ENCODE data around the gene CCL3. TPM values are rescaled to one million over a fixed set of nuclear protein-coding genes. Genes with fewer than 3 reads are reported as not detected.
"Not testable (repeated sequence)": the region's sequence is repeated elsewhere in the genome, so short reads cannot be mapped to it uniquely, and the experiment has no call there.

The CCL3 gene
- total RNA-seq (2014; rRNA removed; shearing (Covaris generic)): 0.46 TPM in 1 of 2 replicates, not detected in the other

DNA sequence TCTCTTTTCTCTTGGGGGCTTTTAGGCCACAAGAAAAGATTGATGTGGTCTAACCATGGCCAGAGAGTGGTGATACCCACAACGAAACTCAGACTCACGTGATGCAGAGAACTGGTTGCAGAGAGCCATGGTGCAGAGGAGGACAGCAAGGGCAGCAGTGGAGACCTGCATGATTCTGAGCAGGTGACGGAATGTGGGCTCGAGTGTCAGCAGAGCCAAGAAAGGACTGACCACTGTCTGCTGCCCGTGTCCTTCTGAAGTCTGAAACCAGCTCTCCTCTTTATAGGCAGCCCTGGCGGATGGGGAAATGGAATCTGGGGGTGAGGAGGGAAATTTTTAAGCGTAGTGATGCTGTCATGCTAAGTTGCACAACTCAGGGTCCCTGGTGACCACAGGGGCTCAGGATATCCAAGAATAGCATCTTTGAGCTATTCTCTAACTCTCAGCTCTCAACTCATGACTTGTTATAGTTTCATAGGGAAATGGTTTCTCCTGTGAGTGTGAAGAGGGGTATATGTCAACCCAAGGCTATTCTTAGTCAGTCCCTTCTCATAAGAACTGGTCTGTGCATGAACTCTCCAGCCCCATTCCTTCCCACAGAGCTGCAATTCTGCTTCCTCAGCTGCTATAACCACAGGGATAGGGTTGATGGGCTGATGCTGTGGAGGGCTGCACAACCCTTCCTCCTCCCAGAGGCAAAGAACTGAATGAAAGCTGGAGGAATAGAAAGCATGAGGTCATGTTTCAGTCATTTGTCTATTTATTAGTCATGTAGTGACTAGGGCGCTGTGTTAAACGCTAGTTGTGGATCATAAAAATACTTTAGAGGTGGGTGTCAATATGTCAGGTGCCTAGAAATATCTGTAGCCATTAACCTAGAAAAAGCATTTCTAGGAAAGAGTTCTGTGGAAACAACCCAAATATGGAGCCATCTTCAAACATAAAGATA lies at the start of gene CCL3:
CCL3 (minus strand) TSS at position 256 of the 949 bp plus-strand sequence; CDS start at position 171, 85 bp downstream.
- peak; percentile 22 for DNase-seq (ENCODE audit: low read depth)

DNA sequence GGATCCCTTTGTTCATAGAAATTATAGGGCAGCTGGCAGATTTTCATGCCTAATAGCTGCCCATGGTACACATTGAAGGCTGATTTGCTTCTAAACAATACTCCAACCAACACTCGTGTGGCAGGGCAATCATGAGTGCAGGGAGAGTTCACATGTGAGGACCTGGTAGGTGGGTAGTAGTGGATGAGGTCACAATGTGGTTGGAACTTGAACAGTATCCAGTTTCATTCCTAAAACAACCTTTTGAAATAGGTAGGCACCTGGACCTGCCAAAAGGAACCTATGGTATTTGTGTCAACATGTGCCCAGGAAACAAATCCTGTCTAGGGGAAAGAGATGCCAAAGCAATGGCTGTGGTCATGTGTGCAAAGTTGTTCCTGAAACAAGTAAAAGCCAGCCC lies 46.5 kb upstream of the CCL3 start:
- no peak for DNase-seq (ENCODE audit: low read depth)

DNA sequence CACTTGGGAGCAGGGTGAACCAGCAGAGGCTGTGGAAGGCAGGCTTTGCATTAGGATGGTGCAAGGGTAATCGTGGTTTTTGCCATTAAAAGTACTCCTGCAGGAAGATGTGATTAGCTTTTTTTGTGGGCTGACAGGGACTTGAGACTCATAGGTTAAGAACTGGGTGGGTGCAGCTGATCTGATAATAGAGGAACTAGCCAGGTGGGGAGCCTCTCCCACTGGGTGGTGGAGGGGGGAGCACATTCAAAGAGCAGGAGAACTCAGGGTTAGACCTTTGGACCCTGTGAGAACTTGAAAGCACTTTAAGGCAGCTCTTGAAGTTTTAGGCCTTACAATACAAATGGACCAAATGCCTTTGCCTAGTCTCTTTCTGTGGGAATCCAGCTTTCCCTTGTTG lies 46.1 kb upstream of the CCL3 start:
- DNase-seq (ENCODE audit: low read depth): no peak

DNA sequence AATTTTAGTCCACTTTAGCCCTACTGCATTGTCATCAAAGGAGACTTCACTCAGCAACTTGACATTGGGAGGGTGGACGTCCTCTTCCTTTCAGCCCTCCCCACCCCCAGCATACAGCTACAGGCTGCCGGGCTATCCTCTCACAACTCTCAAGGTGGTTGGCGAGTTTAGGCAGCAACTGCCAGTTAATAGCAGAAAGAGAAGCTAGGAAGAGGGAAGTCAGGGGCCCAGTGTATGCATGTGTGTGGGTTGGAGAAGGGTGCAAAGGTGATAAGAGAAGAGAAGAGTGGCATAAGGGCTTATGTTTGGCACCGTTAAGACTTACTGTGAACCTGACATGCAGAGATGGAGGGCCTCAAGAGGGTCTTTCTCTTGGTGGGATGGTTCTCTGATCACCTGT lies 45.5 kb upstream of the CCL3 start:
- DNase-seq (ENCODE audit: low read depth): no peak

DNA sequence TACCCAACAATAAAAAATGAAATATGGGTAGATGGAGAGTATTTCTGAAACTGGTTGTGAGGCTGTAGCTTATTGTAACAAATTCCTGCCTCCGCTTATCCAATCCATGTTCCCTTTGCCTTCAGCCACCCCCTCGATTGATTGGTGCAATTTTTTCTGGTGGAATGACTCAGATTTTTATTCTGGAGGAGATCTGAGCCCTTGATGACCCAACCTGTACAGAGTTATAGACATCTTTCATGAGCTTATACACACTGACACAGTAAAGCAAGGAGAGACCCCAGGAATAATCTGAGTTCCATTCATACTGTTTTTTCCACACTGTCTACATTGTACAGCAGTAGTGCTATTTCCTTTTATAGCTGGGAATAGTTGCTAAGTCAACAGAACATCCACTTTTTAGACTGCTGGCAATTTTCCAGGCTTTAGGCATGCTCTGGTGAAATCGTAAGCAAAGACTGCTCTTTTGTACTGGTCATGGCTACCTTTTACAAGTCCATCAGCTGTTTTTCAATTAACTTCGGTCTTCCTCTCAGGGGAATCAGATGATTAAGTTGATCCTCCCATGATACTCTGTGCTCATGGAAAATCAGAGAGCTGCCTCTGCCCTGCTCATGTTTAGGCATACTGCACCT lies 43.8 kb upstream of the CCL3 start:
- DNase-seq (ENCODE audit: low read depth): no peak

DNA sequence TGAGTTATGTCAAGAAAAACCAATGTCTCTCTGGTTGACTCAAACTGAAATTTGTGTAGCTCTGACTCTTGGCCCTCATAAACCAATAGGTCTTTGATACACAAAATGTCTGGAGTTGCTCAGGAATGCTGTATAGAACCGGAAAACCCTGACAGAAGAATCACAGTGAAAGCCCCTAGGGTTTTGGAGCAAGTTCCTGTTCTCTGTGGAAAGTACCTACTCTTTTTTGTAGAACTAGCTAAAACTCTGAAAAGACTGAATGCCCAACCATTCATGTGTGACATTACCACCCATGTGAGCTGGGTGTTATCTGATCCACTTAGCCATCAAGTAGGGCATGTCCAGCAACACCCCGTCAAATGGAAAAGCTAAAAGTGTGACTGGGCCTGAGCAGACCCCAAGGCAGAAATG lies 42.5 kb upstream of the CCL3 start:
- DNase-seq (ENCODE audit: low read depth): no peak

DNA sequence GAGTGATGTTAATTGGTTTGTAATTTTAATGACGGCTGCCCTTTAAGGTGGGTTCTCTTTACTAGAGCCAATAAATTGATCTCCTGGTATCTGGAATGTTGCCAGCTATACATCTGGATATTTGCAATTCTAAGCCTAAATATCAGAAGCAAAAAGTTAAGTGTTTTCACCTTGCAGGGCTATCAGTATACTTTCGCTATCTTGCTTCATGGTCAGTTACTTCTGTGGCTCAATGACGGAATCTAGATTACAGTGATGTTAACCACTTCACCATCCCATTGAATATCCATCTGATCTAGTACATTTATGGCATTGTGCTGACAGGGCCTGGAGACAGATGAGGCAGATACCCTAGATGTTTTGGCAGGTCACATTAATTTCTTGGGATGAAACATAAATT lies 42.0 kb upstream of the CCL3 start:
- no peak for DNase-seq (ENCODE audit: low read depth)

DNA sequence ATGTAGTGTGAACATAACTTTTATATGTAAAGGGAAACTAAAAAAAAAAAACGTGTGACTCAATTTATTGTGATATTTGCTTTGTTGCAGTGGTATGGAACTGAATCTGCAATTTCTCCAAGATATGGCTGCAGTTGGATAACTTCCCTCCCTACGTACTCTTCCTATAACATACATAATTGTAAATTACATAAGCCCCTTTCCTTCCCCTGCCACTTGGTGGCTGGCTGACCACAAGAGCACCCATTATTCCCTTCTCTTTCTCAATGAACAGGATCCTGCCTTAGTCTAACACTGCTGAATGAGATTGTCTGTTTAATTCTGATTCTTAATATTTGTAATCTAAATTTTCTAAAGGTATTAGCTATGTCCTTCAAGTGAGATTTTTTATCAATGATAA lies 41.5 kb upstream of the CCL3 start:
- no peak for DNase-seq (ENCODE audit: low read depth)

DNA sequence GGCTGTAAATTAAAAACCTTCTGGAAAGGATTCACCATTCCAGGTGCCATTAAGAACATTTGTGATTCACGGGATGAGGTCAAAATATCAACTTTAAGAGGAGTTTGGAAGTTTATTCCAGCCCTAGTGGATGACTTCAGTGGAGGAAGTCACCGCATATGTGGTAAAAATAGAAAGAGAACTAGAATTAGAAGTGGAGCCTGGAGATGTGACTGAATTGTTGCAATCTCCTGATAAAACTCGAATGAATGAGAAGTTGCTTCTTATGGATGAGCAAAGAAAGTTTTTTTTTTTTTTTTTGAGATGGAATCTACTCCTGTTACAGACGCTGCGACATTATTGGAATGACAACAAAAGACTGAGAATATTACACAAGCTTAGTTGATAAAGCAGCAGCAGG lies 40.4 kb upstream of the CCL3 start:
- DNase-seq (ENCODE audit: low read depth): no peak

DNA sequence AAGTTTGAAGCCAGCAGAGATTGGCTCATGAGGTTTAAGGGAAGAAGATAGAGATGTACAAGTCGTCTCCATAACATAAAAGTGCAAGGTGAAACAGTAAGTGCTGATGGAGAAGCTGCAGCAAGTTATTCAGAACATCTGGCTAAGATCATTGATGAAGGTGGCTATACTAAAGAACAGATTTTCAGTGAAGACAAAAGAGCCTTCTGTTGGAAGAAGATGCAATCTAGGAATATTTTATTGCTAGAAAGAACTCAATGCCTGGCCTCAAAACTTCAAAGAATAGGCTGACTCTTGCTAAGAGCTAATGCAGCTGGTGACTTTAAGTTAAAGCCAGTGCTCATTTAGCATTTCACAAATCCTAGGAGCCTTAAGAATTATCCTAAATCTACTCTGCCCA lies 39.7 kb upstream of the CCL3 start:
- no peak for DNase-seq (ENCODE audit: low read depth)

DNA sequence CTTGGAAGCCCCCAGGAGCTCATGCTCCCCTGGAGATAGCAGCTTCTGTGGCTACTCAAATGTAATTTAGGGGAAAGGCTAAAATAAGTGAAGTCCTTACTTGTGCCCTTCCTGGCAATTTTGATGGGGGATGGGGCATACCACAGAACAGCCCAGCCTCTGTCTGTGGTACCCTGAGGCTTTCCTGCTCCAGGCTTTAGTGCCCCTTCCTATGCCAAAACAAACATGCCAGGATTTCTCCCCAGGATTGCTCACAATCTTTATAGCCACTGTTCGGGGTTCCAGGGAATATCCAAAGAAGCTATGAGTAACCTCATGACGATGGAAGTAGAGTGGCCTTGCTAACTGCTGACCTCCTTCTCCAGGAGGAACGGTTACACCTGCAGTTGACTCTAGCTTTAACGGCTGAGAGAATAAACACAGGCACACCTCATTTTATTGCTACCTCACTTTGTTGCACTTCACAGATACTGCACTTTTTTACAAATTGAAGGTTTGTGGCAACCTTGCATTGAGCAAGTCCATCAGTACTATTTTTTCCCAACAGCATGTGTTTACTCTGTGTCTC lies 38.6 kb upstream of the CCL3 start:
- peak; percentile 54 for DNase-seq (ENCODE audit: low read depth)

DNA sequence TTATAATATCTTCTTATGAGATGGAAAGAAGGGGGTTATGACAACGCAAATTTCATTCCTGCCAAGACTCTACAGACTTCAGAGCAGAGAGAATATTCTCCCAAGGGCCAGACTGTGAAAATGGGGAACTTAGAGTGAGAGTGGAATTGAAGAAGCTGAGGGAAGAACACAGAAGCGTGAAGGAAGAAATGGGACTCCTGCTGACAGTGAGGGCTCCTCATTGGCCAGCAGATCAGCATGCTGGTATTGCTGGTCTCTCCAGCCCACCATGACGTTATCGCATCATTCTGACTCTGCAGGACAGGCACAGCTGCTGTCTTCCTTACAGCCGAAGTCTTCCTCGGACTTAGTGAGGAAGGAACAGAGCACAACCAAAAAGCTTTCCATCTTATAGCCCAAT lies 38.0 kb upstream of the CCL3 start:
- DNase-seq (ENCODE audit: low read depth): no peak

DNA sequence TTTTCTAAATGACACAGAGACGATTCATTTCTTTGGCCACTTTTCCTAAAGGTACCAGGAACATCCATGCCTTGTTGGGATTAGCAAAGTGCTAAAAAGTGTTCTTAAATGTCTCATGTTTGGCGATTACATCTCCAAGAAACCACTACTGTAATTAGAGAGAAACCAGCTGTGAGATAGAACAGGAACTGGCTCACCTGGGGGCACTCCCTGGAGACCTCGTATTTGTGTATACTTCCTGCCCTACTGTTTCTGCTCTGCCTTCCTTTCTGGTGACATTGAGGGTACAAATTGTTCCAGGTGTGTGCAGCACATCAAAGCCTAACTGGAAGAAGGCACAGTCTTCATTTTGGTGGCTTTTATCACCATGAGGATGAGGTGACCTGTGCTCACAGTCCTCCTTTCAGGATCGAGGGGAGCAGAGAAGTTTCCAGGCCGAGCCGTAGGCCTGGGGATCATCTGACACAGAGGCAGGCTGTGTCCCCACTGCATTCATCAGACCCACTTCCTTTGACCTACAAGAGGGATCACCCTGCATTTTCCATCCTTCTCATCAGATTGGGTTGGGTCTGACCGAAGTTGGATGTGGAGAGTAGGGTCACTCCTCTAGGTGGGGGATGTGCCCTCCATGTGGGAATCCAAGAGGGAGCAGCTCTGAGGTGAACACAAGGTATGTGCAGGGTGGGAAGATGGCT lies 37.4 kb upstream of the CCL3 start:
- no peak for DNase-seq (ENCODE audit: low read depth)

DNA sequence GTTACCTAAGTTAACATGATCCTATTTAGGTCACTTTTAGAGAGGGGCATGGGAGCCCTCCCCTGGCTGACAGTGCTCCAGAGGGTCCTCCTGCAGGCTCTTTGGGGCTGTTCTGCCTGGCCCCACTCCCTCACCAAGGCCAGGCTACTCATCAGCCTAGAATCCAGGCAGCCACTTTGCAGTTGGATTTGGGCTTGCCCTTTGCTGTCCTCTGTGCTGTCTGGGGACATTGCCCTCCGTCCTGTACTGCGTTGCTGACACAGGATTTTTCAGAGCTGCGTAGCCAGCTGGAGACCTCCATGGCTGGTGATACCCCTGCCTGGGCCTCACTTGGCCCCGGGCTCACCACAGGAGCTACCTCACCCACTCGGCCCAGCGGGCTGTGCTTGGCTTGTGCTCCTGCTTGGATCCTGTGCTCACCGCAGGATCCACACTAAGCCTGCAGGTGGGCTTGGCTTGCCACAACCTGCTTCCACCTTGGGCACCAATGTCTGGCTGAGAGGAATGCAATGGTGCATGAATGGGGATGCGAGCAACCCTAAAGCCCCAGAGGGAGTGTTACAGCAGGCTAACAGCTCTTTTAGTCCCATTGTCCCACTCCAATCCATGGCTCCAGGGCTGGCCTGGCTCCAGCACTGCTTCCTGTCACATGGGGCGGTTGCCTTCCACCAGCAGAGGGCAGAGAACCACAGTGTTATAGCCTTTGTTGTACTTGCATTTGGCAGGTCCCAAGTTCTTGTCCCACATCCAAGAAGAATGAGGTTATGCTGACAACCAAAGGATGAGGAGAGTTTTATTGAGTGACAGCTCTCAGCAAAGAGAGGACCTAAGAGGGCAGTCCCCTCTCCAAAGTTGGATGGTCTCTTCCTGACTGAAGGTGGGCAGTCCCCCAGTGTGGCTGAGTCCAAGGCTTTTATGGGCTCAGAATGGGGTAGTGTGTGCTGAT lies 35.2 kb upstream of the CCL3 start:
- no peak for DNase-seq (ENCODE audit: low read depth)

DNA sequence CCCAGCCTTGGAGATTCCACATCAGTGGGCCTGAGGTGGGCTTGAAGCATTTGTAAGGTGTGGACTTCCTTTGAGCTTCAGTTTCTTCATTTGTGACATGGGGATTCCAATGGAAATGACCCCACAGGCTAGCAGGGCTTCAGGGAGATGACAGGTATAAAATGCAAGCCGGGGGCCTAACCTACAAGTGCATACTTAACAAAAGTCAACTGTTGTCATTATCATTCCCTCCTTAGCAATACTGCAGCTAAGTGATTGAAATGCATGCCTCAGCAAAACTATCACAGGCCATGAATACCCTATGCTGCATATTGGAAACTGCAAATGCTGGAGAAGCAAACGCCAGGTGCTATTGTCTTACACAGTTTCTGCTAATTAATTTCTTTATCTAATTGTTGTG lies 33.5 kb upstream of the CCL3 start:
- no peak for DNase-seq (ENCODE audit: low read depth)

DNA sequence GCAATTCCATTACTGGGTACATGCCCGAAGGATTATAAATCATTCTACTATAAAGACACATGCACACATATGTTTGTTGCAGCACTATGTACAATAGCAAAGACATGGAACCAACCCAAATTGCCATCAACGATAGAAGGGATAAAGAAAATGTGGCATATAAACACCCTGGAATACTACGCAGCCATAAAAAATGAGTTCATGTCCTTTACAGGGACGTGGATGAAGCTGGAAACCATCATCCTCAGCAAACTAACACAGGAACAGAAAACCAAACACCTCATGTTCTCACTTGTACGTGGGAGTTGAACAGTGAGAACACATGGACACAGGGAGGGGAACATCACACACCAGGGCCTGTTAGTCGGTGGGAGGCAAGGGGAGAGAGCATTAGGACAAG lies 31.2 kb upstream of the CCL3 start:
- not testable (repeated sequence) for DNase-seq (ENCODE audit: low read depth)

DNA sequence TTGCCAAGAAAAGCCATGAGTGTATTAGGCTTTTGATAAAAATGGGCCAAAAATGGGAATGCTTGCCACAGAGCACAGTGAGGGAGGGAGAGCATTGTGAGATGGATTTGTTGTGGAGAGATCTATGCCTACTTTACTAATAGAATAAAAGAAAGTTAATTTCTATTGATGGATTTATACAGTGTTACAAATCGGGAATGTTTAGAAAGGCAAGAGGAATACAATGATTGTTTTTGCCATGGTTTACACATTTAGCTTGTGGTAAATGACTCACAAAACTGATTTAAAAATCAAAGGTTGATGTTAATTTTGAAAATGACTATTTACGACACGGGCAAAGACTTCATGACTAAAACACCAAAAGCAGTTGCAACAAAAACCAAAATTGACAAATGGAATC lies 30.3 kb upstream of the CCL3 start:
- DNase-seq (ENCODE audit: low read depth): no peak

DNA sequence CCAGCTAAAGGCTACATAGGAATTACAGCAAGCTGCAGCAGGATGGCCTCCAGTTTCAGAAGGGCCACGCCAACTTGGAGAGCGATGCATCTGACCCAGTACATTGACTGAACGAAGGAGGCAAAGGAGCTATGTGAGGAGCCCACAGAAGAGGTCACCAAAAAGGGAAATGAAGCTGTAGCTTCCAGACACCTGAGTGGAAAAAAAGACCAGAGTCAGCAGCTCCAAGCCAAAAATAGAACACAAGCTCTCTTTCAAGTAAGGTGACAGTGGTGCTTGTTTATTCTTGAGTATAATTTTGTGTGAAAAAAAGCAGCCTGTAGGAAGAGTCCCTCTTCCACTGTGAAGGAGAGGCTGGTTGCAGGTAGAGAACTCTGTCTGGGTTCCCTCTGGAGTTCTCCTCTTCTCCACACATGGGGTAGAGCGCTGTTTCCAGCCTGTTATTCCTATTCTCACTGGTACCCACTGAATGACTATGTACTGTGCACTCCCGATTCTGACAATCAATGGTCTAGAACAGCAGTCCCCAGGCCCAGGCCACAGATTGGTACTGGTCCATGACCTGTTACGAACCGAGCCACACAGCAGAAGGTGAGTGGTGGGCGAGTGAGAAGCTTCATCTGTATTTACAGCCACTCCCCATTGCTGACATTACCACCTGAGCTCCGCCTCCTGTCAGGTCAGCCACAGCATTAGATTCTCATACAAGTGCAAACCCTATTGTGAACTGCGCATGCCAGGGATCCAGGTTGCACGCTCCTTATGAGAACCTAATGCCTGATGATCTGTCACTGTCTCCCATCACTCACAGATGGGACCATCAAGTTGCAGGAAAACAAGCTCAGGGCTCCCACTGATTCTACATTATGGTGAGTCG lies 28.8 kb upstream of the CCL3 start:
- DNase-seq (ENCODE audit: low read depth): no peak

DNA sequence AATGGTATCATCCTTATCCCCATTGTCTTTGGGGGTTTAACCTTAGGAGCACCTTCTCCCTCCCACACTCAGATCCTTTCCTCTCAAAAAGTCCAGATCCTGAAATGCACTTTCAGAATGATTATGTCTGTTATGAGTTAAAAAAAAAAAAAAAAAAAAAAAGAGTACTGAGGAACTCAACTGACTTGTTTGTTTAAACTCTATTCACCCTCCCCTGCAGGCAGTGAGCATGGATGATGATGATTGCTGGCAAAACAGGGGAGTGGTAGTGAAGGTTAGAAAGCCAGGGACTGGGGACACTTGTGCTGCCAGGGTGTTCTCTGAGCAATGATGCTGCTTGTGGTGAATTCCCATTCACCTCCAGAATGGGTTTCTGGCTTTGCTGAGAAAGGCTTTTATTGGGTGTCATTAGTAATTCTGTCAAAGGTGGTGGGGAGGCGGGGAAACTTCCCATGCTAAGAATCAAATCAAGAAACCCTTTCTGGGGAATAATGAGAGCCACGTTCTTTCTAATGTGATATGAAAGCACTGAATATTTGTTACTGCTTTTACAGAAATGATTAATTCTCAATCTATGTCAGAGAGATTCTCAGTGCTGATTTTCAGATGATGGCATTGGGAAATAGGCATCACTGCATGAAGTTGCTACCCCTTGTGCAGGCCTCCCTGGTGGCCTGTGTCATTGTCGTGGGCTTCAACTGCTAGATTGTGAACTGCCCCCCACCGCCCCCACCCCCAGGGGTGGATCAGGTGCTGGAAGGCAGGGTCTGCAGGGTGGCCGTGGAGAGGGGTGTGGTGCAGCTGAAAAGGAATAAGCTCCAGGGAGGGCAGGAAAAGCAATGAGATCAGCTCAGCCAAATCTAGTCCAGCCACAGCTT lies 27.8 kb upstream of the CCL3 start:
- DNase-seq (ENCODE audit: low read depth): peak; percentile 42
